Astrocyte (in vitro differentiated cells and primary cell): ENCODE measurements around the gene PATE1.

Experiments
- CTCF ChIP-seq: IDR thresholded peaks from 2 replicates; pipeline ENCODE4 v1.5.1; 2011; ENCODE audit warnings: low read depth, mild to moderate bottlenecking, inconsistent platforms, low read length, moderate library complexity; ENCODE audit not compliant: insufficient read depth
- EZH2 ChIP-seq: IDR thresholded peaks from 2 replicates; pipeline ENCODE4 v1.6.1; 2012; ENCODE audit warnings: mild to moderate bottlenecking, low read length, inconsistent platforms; ENCODE audit not compliant: insufficient read depth

DNA sequence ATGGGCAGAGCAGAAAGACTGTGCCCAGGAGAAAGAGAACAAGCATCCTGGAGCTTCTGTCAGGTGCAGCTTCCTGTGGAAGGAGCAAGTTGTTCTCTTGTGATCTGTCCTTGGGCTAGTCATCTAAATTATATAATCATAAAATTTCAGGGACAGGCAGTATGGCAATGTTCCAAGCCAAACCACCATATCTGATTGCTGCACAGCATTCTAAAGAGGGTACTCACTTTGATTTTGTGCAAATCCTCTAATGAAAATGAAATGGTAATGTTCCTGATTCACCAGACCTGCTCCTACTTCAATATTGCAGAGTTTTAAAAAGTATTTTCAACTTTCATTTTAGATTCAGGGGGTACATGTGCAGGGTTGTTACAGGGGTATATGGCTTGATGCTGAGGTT is 32.6 kb downstream of the PATE1 start, which contains the start of gene PATE2:
- TF ChIP-seq CTCF (no peak), EZH2 (no peak)
